ENCODE results near the gene EMSY. TPM values are rescaled to one million over a fixed set of nuclear protein-coding genes. Genes with fewer than 3 reads are reported as not detected.

EMSY gene
- polyA plus RNA-seq, 1 donor (not counting 4 experiments of a cell fraction or from before 2014, with no cell fraction given) = 11.3 TPM

DNA sequence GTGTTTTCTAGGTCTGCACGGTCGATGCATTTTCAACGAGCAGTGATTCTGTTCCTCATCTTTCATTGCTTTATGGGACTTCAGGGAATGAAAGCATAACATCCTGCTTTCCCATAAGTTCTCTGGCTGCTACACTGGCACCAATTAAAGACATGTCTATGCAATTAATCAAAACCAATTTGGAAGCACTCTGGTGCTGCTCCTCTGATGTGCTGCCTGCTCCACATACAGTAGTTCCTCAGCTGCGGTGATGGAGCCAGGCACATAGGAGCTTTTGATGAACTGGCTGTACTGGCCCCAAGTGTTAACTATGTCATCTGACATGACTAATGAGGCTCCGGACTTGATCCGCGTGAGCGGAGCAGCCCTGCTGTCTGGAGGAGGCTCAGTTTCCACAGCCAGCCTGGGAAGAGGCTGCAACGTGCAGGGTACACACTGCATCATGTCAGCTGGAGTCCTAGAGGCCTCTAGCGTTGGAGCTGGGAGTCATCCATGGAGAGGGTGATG lies 33.9 kb upstream of the EMSY start:
- TF ChIP-seq EZH2 (IDR thresholded peaks at IDR 0.05; ENCODE audit: low read length) (no peak), CTCF (optimal IDR thresholded peaks at IDR 0.05 in 1 of 3, IDR thresholded peaks at IDR 0.05 in 1 of 3, conservative IDR thresholded peaks at IDR 0.05 in 1 of 3; ENCODE audit: extremely low read depth in 1 of 3, insufficient read depth in 2 of 3, low read length in 3 of 3) (no peak)
- H3K4me1 ChIP-seq (ENCODE audit: control insufficient read depth, extremely low read depth, insufficient read depth, low read length) = no peaks in the 10 kb centered on the region
- H4K20me1 ChIP-seq (ENCODE audit: control insufficient read depth, extremely low read depth, insufficient read depth, low read length) = no peaks in the 10 kb centered on the region
- H3K27ac ChIP-seq (ENCODE audit: control insufficient read depth, insufficient read depth, low read length) = no peak overlapping the region
- no peak overlapping the region for H3K4me2 ChIP-seq (ENCODE audit: control insufficient read depth, extremely low read depth, insufficient read depth, low read depth, low read length)
- no peaks in the 10 kb centered on the region for H3K9me1 ChIP-seq (ENCODE audit: control insufficient read depth, extremely low read depth, insufficient read depth, low read length)
- dilution Hi-C loops (cut with MboI; ENCODE audit: extremely low pct_ligation_motif_present, low sequenced_read_pairs) = no loop called here
- DNase-seq (ENCODE audit: low read depth, low spot score) = no peak
- no peaks in the 10 kb centered on the region for H3K79me2 ChIP-seq (ENCODE audit: control insufficient read depth, insufficient read depth, low read length)
- peaks cover 9% of the 10 kb centered on the region for H3K27me3 ChIP-seq (ENCODE audit: control insufficient read depth, extremely low read depth, insufficient read depth, low read length)
- H3K9ac ChIP-seq (ENCODE audit: control insufficient read depth, extremely low read depth, insufficient read depth, low read length) = no peak overlapping the region
- H3K36me3 ChIP-seq (ENCODE audit: control insufficient read depth in 2 of 2, extremely low read depth in 1 of 2, insufficient read depth in 2 of 2, low read length in 2 of 2) = no peaks in the 10 kb centered on the region
- no peak overlapping the region for H3K4me3 ChIP-seq (ENCODE audit: control insufficient read depth in 2 of 3, extremely low read depth in 1 of 3, insufficient read depth in 2 of 3, low read depth in 1 of 3, low read length in 3 of 3)
- FAIRE-seq = no peak
- H3K9me3 ChIP-seq (ENCODE audit: control insufficient read depth, low read depth, low read length) = no peaks in the 10 kb centered on the region
- H2AFZ ChIP-seq (ENCODE audit: control insufficient read depth, low read length) = no peak overlapping the region

GRCh38 chr11:76415073-76415472 lies 29.7 kb upstream of the EMSY start:
- H3K4me3 ChIP-seq (ENCODE audit: control insufficient read depth in 2 of 3, extremely low read depth in 1 of 3, insufficient read depth in 2 of 3, low read depth in 1 of 3, low read length in 3 of 3) = no peak overlapping the region
- DNase-seq (ENCODE audit: low read depth, low spot score) (no peak), FAIRE-seq (no peak)
- peaks cover 14% of the 10 kb centered on the region for H3K27me3 ChIP-seq (ENCODE audit: control insufficient read depth, extremely low read depth, insufficient read depth, low read length)
- no peak overlapping the region for H3K4me2 ChIP-seq (ENCODE audit: control insufficient read depth, extremely low read depth, insufficient read depth, low read depth, low read length)
- dilution Hi-C loops (cut with MboI; ENCODE audit: extremely low pct_ligation_motif_present, low sequenced_read_pairs) = no loop called here
- H3K4me1 ChIP-seq (ENCODE audit: control insufficient read depth, extremely low read depth, insufficient read depth, low read length) = no peaks in the 10 kb centered on the region
- H2AFZ ChIP-seq (ENCODE audit: control insufficient read depth, low read length) = no peak overlapping the region
- no peaks in the 10 kb centered on the region for H3K36me3 ChIP-seq (ENCODE audit: control insufficient read depth in 2 of 2, extremely low read depth in 1 of 2, insufficient read depth in 2 of 2, low read length in 2 of 2)
- H3K79me2 ChIP-seq (ENCODE audit: control insufficient read depth, insufficient read depth, low read length) = no peaks in the 10 kb centered on the region
- no peaks in the 10 kb centered on the region for H4K20me1 ChIP-seq (ENCODE audit: control insufficient read depth, extremely low read depth, insufficient read depth, low read length)
- H3K9ac ChIP-seq (ENCODE audit: control insufficient read depth, extremely low read depth, insufficient read depth, low read length) = no peak overlapping the region
- no peaks in the 10 kb centered on the region for H3K9me1 ChIP-seq (ENCODE audit: control insufficient read depth, extremely low read depth, insufficient read depth, low read length)
- no peak for TF ChIP-seq CTCF (optimal IDR thresholded peaks at IDR 0.05 in 1 of 3, IDR thresholded peaks at IDR 0.05 in 1 of 3, conservative IDR thresholded peaks at IDR 0.05 in 1 of 3; ENCODE audit: extremely low read depth in 1 of 3, insufficient read depth in 2 of 3, low read length in 3 of 3)
- no peak for TF ChIP-seq EZH2 (IDR thresholded peaks at IDR 0.05; ENCODE audit: low read length)
- no peaks in the 10 kb centered on the region for H3K9me3 ChIP-seq (ENCODE audit: control insufficient read depth, low read depth, low read length)
- H3K27ac ChIP-seq (ENCODE audit: control insufficient read depth, insufficient read depth, low read length) = no peak overlapping the region

Measured in keratinocyte (primary cell).